A549 (cell line): Measurements from ENCODE around the gene CHRD.

Source experiments
- BHLHE40 ChIP-seq: IDR thresholded peaks from 2 replicates; pipeline ENCODE4 v1.6.1; 2012; ENCODE audit warnings: low read depth, low read length, inconsistent platforms
- CHD4 ChIP-seq: fragments of 200-600 bp; sonication (generic); IDR thresholded peaks from 2 replicates; pipeline ENCODE4 v1.6.1; 2016; ENCODE audit warnings: antibody characterized with exemption, mild to moderate bottlenecking, borderline replicate concordance
- EP300 ChIP-seq, 2 experiments: fragments of >200 bp; sonication (Bioruptor Twin); formaldehyde crosslinking; IDR thresholded peaks; 2 replicates in 1 of 2; 3 replicates in 1 of 2; pipeline ENCODE4 v1.6.1; 2016 to 2017
- FOSB ChIP-seq: fragments of 250-450 bp; sonication (Bioruptor Pico); IDR thresholded peaks from 2 replicates; pipeline ENCODE4 v1.5.0; 2020; ENCODE audit warnings: mild to moderate bottlenecking, moderate library complexity
- HDAC2 ChIP-seq: fragments of 200-600 bp; sonication (generic); IDR thresholded peaks from 2 replicates; pipeline ENCODE4 v1.6.1; 2016
- KDM1A ChIP-seq: fragments of 200-600 bp; sonication (generic); IDR thresholded peaks from 2 replicates; pipeline ENCODE4 v1.6.1; 2016; ENCODE audit warnings: low read depth, mild to moderate bottlenecking
- POLR2A ChIP-seq: IDR thresholded peaks from 2 replicates; pipeline ENCODE4 v1.6.1; 2012; ENCODE audit warnings: mild to moderate bottlenecking, low read length
- RAD21 ChIP-seq, 2 experiments: fragments of >200 bp in 1 of 2; sonication (Bioruptor Twin) in 1 of 2; formaldehyde crosslinking in 1 of 2; IDR thresholded peaks in 1 of 2; conservative IDR thresholded peaks in 1 of 2; 2 replicates in 1 of 2; 3 replicates in 1 of 2; pipeline ENCODE4 v1.6.1; 2012 to 2018; ENCODE audit warnings: inconsistent platforms in 1 of 2
- ZFP36 ChIP-seq: fragments of 450-650 bp; IDR thresholded peaks from 2 replicates; pipeline ENCODE4 v1.6.1; 2014; ENCODE audit warnings: borderline replicate concordance; ENCODE audit not compliant: partially characterized antibody
- TF ChIP-seq, protein P1 (sequence below): IDR thresholded peaks from 2 replicates; pipeline ENCODE4 v1.6.1; 2012
- TF ChIP-seq, protein P2 (sequence below): fragments of >200 bp; sonication (Bioruptor Twin); formaldehyde crosslinking; IDR thresholded peaks from 3 replicates; pipeline ENCODE4 v1.5.1; 2016
- TF ChIP-seq, protein P3 (sequence below): fragments of 450-650 bp; IDR thresholded peaks from 2 replicates; pipeline ENCODE4 v1.6.1; 2014; ENCODE audit warnings: antibody characterized with exemption

DNA sequence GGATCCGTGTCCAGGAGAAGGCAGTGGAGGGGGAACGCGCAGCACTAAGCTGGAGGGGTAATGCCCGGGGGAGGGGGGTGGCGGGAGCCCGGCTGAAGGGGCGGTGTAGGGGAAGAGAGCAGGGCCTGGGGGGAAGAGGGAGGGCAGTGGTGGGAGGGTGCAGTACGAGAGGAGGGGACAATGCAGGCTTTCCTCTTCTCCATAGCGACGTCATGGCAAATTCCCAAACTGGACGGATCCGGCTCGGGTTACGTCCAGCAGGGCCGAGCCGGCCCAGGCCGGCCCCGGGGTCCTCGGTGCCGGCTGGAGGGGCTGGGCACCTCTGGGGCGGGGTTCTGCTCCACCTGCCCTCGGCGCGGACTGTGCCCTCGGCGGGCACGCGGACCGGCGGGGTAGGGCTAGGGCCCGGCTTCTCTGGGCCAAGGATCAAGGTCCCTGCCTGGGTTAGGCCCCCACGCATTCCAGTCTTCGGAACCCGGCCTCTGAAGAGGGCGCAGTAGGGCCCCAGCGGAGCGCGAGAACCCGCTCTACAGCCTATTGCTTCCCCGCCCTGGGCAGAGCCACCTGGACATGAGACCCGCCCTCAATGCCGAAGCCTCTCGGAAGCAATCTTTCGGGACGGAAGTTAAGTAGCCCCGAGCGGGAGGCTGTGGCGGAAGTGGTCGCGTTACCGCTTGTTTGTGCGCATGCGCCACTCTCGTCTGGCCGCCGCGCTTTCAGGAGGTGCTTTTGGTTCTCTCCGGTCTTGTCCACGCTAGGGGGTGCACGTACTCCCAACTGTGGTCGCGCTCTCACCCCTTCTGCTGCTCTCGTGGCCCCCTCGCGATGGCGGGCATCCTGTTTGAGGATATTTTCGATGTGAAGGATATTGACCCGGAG is 16.9 kb upstream of the CHRD start:
- TF ChIP-seq, protein P1, sequence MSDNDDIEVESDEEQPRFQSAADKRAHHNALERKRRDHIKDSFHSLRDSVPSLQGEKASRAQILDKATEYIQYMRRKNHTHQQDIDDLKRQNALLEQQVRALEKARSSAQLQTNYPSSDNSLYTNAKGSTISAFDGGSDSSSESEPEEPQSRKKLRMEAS = peak; percentile 81
- TF ChIP-seq, protein P2, sequence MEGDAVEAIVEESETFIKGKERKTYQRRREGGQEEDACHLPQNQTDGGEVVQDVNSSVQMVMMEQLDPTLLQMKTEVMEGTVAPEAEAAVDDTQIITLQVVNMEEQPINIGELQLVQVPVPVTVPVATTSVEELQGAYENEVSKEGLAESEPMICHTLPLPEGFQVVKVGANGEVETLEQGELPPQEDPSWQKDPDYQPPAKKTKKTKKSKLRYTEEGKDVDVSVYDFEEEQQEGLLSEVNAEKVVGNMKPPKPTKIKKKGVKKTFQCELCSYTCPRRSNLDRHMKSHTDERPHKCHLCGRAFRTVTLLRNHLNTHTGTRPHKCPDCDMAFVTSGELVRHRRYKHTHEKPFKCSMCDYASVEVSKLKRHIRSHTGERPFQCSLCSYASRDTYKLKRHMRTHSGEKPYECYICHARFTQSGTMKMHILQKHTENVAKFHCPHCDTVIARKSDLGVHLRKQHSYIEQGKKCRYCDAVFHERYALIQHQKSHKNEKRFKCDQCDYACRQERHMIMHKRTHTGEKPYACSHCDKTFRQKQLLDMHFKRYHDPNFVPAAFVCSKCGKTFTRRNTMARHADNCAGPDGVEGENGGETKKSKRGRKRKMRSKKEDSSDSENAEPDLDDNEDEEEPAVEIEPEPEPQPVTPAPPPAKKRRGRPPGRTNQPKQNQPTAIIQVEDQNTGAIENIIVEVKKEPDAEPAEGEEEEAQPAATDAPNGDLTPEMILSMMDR = peak; percentile 41
- TF ChIP-seq HDAC2 (no peak), ZFP36 (no peak), RAD21 (conservative IDR thresholded peaks at IDR 0.05 in 1 of 2, IDR thresholded peaks at IDR 0.05 in 1 of 2) (no peak), CHD4 (no peak), FOSB (CRISPR knock-in tag) (no peak), EP300 (IDR thresholded peaks at IDR 0.05) (no peak), POLR2A (peak; percentile 66), KDM1A (no peak), BHLHE40 (no peak)
- TF ChIP-seq, protein P3, sequence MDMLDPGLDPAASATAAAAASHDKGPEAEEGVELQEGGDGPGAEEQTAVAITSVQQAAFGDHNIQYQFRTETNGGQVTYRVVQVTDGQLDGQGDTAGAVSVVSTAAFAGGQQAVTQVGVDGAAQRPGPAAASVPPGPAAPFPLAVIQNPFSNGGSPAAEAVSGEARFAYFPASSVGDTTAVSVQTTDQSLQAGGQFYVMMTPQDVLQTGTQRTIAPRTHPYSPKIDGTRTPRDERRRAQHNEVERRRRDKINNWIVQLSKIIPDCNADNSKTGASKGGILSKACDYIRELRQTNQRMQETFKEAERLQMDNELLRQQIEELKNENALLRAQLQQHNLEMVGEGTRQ = no peak
